HG02981 (cell line): ENCODE results near the gene CX3CR1.

Experiments used
- ATAC-seq: cut with Tn5 transposase; IDR thresholded peaks from one replicate; pipeline ENCODE4 v1.9.1; 2021; ENCODE audit warnings: mild to moderate bottlenecking, moderate library complexity; ENCODE audit not compliant: unreplicated experiment

The CX3CR1 gene

DNA sequence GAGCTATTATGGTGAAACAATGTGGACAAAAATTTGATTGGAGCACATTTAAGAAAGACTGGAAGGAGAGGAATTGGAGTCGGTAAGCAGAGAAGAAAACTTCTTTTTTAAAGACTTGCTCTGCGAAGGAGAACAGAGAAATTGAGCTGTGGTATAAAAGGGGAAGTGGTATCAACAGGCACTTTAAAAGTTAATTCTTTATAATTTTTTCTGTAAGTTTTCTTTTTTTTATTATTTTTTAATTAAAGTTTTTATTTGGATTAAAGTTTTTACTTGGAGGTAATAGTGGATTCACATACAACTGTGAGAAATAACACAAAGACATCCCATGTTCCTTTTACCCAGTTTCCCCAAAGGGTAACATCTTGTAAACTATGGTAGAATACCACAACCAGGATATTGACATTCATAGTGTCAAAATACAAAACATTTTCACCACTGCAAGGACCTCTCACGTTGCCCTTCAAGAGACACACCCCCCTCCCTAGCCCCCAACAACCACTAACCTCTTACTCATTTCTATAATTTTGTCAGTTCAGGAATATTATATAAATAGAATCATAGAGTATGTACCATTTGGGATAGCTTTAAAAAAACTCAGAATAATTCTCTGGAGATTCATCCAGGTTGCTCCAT, 53.6 kb downstream of the CX3CR1 start:
- peak; percentile 83 for ATAC-seq

GRCh38 chr3:39224288-39224687, 55.5 kb downstream of the CX3CR1 start:
- no peak for ATAC-seq

GRCh38 chr3:39222939-39223338, 56.9 kb downstream of the CX3CR1 start:
- no peak for ATAC-seq

DNA sequence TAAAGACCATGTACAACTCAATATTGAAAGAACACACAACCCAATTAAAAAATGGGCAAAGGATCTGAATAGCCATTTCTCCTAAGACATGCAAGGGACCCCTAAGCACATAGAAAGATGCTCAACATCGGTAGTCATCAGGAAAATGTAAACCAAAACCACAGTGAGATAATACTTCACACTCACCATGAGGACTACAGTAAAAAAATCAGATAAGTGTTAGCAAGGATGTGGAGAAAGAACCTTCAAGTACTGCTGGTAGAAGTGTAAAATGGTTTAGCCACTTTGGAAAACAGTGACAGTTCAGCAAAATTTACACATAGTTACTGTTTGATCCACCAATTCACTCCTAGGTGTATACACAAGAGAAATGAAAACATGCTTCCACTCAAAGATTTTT, 57.4 kb downstream of the CX3CR1 start:
- ATAC-seq, result no peak

GRCh38 chr3:39221141-39221530, 58.7 kb downstream of the CX3CR1 start:
- ATAC-seq, result no peak

GRCh38 chr3:39220407-39221140, 59.3 kb downstream of the CX3CR1 start:
- no peak for ATAC-seq

- no peak for ATAC-seq
These were observed 60.1 kb downstream of the CX3CR1 start for GRCh38 chr3:39219702-39220101.

DNA sequence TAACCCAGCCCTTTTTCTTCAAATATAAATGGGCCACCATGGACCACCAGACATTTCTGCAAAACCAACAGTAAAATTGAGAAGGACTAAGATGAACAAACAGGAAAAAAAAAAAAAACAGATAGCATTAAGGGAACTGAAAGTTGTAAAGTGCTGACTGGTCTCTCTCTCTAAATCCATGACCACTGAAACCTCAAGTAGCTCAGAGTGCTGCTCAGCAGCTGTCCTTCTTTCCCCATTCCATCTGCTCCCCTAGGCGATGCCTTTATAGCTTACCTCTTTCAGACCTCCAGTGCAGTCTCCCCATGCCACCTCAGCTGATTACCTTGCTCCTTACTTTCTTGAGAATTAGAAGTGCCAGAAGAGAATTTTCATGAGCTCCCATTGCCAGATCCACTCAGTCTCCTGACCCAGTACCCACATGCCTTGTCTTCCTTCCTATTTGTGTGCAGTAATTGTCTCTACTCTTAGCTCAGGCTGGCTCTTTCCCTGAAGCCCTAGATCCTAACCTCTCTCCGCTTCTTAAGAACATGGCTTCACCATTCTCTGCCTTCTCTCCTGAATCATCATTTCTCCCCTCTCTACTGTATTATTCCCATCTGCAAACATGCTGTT, 63.6 kb downstream of the CX3CR1 start:
- ATAC-seq, result peak; percentile 94

- no peak for ATAC-seq
These were observed 66.2 kb downstream of the CX3CR1 start for GRCh38 chr3:39213613-39214012.
